GM13976 (cell line): ENCODE measurements around the gene EVI2B.

Source experiments
- DNase-seq: peaks from one replicate; pipeline ENCODE4 v3.0.0; 2012; ENCODE audit warnings: low spot score
- in situ Hi-C: fragments of 300-500 bp; cut with MboI; formaldehyde crosslinking; loops from one replicate; pipeline ENCODE4 v1.12.0; 2022; ENCODE audit warnings: low sequenced_read_pairs, mixed read lengths, inconsistent platforms; ENCODE audit not compliant: unreplicated experiment
- TF ChIP-seq, protein P1 (sequence below): IDR thresholded peaks from 2 replicates; pipeline ENCODE4 v1.5.1; 2012; ENCODE audit warnings: borderline replicate concordance, mild to moderate bottlenecking; ENCODE audit not compliant: insufficient read depth; ENCODE audit errors: extremely low read depth, missing control alignments, control extremely low read depth

The EVI2B gene

DNA sequence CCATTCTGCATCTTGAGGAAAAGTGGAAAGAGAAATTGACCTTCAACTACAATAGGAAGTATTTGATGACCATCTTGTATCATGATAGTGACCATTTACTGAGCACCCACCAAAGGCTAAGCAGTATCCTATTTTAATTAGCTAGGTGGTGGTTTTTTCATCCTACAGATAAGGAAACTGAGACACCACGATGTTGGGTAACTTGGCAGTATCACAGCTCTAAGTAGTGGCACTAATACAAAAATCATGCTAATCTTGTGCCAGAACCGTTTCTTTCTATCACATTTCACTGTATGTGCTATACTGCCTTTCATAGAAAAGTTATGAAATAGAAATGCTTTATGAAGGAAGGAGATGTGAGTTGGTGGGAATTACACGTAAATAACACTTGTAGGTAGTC is 2.3 kb downstream of the EVI2B start:
- in situ Hi-C loops: no loop called here
- no peak for DNase-seq
- TF ChIP-seq, protein P1, sequence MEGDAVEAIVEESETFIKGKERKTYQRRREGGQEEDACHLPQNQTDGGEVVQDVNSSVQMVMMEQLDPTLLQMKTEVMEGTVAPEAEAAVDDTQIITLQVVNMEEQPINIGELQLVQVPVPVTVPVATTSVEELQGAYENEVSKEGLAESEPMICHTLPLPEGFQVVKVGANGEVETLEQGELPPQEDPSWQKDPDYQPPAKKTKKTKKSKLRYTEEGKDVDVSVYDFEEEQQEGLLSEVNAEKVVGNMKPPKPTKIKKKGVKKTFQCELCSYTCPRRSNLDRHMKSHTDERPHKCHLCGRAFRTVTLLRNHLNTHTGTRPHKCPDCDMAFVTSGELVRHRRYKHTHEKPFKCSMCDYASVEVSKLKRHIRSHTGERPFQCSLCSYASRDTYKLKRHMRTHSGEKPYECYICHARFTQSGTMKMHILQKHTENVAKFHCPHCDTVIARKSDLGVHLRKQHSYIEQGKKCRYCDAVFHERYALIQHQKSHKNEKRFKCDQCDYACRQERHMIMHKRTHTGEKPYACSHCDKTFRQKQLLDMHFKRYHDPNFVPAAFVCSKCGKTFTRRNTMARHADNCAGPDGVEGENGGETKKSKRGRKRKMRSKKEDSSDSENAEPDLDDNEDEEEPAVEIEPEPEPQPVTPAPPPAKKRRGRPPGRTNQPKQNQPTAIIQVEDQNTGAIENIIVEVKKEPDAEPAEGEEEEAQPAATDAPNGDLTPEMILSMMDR: no peak

DNA sequence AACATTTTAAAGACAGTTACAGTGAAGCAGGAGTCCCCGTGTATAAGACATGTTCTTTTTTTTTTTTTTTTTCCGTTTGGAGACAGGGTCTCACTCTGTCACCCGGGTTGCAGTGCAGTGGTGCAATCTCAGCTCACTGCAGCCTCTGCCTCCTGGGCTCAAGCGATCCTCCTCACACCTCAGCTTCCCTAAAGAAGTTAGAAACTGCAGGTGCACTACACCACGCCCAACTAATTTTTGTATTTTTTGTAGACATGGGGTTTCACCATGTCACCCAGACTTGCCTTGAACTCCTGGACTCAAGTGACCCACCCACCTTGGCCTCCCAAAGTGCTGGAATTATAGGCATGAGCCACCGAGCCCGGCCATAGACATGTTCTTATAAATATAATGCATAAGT is 3.0 kb downstream of the EVI2B start:
- no peak for DNase-seq
- TF ChIP-seq, protein P1: no peak
- in situ Hi-C loops: no loop called here

DNA sequence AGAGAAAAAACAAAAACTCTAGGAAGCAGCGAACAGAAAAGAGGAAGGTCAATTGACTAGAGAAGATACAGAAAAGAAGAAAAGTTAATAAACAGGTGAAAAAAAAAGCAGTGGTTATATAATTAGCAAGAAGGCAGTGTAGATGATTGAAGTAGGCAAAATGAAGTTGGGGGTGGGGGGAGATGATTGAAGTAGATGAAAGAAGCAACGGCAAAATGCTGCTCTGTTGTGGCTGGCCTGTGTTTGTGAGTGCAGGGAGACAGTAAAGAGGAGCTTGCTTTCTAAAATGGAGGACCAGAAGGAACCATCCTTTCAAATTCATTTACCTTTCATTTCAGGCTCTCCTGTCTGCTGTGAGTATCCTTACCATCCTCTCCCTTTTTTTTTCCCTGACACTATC is 3.6 kb downstream of the EVI2B start:
- DNase-seq: no peak
- in situ Hi-C loops: no loop called here
- TF ChIP-seq, protein P1: no peak

DNA sequence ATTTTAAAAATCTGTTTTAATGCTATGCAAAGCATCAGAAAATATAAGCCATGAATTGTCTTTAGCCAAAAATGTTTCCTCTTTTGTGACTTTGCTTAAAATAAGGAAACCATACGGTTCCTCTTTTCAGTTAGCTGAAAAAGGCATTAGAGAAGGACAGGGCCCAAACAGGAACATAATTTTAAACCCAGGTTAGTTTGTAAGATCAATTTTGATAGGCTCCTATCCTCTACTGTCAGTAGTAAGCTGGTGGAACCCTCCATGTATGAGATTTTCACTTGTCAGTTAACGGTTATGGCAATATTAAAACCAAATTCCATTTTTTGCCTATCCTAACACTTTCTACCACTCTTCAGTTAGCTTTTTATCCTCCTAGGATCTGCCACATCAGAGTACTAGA is 4.3 kb downstream of the EVI2B start:
- in situ Hi-C loops: no loop called here
- DNase-seq: peak; percentile 43
- TF ChIP-seq, protein P1: no peak

DNA sequence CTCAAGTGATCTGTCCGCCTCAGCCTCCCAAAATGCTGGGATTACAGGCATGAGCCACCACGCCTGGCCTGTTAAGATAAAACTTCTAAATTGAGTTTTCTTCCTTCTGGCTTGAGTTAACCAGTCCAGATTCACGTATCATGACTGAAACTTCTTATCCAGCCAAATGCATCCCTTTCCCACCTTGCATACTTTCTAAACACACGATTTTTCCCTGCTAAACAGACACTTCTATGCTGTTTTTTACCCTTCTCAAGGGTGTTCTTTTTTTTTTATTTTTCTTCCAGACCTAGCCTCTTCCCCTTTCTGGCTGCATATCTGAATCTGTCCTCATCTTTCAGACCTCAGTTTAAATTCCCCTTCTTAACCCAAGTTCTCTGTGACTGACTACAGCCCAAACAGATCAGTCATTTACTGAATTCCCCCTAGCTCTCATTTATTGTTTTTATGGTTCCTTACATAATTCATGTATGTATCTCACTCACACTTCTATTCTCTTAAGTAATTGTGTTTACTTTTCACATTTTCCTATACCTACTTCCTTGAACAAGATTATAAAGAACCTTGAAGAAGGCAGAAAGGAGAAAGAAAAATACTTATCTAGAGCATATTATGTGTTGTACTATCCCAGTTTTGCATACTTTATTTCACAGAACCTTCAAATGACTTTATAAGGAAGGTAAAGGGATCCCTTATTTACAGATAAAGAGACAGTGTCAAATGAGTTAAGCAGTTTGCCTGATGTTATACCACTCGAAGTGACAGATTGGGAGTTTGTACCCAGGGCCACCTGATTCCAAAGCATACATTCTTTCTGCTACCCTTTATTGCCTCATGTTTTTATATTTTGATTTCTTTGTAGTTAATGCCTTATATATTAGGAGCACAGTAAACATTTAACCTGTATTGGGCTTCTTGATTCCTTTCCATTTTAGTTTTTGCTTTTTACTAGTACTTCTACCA is 5.2 kb downstream of the EVI2B start:
- in situ Hi-C loops: no loop called here
- TF ChIP-seq, protein P1: no peak
- peak; percentile 34 for DNase-seq

DNA sequence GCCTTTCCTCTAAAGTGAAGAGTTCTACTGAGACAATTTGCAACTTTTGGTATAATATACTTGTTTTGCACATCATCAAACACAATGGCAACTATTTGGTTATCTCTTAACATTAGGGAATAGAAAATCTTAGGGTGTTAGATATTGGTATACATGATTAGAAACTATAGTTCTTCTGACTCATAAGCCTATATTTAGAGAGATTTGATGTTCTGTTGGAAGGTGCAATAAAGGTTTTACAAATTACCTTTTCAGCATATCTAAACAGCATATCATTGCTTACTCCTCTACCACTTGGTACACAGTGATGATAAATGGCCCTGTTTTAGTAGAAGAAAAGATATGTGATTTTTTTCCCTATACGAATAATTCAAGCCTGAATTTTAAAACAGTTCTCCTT is 6.2 kb downstream of the EVI2B start:
- in situ Hi-C loops: no loop called here
- DNase-seq: no peak
- TF ChIP-seq, protein P1: no peak

DNA sequence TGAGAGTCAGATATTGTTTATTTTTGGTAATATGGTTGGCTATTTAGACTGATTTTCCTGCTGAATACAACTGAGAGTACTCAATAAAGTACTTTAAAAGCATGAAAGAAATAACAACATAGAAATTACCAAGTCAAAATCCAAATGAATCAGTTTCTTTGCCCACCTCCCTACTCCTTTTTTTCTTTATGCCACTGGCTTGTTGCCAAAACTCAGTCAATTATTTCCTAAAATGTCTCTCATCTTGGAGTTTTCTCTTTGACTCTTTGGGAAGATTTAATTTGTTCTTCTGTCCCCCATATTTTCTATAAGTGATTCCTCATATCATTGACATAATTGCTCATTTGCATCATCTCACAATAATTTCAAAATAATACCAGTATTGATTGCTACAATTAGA is 14.2 kb downstream of the EVI2B start:
- in situ Hi-C loops: no loop called here
- TF ChIP-seq, protein P1: no peak
- no peak for DNase-seq
